Uterus (tissue), 4 donors: ENCODE results near the gene KDM1B. TPM values are rescaled to one million over a fixed set of nuclear protein-coding genes. Genes with fewer than 3 reads are reported as not detected.

ENCODE experiments used
- DNase-seq, 2 donors: peaks; one replicate each; pipeline ENCODE4 v3.0.0-alpha.2; 2019 to 2020
- H3K27ac ChIP-seq, 2 donors: fragments of 200-600 bp; sonication (generic); 1 replicate in 1 of 2; 2 replicates in 1 of 2; pipeline ENCODE4 v1.5.1; 2016 to 2018
- H3K27me3 ChIP-seq, 2 donors: fragments of 200-600 bp; sonication (generic); one replicate each; pipeline ENCODE4 v1.5.1; 2018 to 2019; ENCODE audit warnings: control low read depth in 1 of 2
- H3K36me3 ChIP-seq, 2 donors: fragments of 200-600 bp; sonication (generic); one replicate each; pipeline ENCODE4 v1.5.1; 2019; ENCODE audit warnings: control low read depth in 1 of 2
- H3K4me1 ChIP-seq, 2 donors: fragments of 200-600 bp; sonication (generic); one replicate each; pipeline ENCODE4 v1.5.1; 2018 to 2019; ENCODE audit warnings: control low read depth in 1 of 2
- H3K4me3 ChIP-seq, 2 donors: fragments of 200-600 bp; sonication (generic); 1 replicate in 1 of 2; 2 replicates in 1 of 2; pipeline ENCODE4 v1.5.1; 2018 to 2019; ENCODE audit warnings: mild to moderate bottlenecking in 1 of 2
- H3K9me3 ChIP-seq, 2 donors: fragments of 200-600 bp; sonication (generic); one replicate each; pipeline ENCODE4 v1.5.1; 2019; ENCODE audit warnings: control low read depth in 1 of 2
- CTCF ChIP-seq, 4 experiments: fragments of 200-600 bp in 2 of 4; fragments of 450-650 bp in 2 of 4; sonication (generic) in 2 of 4; IDR thresholded peaks; one replicate each; pipeline ENCODE4 v1.5.1; 2016 to 2019; ENCODE audit warnings: antibody characterized with exemption in 4 of 4, mild to moderate bottlenecking in 2 of 4, moderate library complexity in 1 of 4
- POLR2A ChIP-seq, 2 donors: fragments of 450-650 bp; IDR thresholded peaks; one replicate each; pipeline ENCODE4 v1.6.1; 2016; ENCODE audit warnings: antibody characterized with exemption in 2 of 2, mild to moderate bottlenecking in 1 of 2, moderate library complexity in 1 of 2
- intact Hi-C: fragments of 100-400 bp; cut with DNase I; formaldehyde crosslinking; loops from one replicate; pipeline ENCODE4 v1.15.1; 2023; ENCODE audit warnings: low total_unique reads
- total RNA-seq, 4 donors: library from RNA; depleted of rRNA in 3 of 4; stranded (reverse); fragments of >200 nt in 3 of 4; gene quantifications; one replicate each; pipeline versions ENCODE4 v1.1.0 to v1.2.4, GENCODE V29; 2014 to 2023
- donor health status: DM: yes; HTN: yes; CAD: no.

KDM1B gene
- total RNA-seq, 4 donors from 2014 or later, result 10.6 to 24.7 (median 14.0) TPM

DNA sequence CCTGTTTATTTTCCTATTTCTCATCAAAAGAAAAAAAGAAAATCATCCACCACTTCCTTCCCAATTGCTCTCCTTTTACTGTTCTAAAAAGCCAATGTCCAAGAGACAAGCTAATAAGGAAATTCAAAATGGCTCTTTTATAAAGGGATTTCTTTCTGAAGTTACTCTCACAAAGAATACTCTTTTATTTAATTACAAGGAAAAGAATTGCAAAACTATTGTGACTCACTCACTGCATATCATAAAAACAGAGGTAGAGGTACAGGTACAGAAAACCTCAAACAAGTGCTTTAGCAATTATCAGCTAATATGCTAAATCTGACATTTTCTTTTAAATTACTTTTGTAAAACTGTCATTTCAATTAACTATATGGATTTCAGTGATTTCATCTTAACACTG, 91.0 kb downstream of the KDM1B start:
- no peak overlapping the region for H3K27ac ChIP-seq
- no peaks in the 10 kb centered on the region for H3K4me1 ChIP-seq
- H3K36me3 ChIP-seq, result no peaks in the 10 kb centered on the region
- DNase-seq, result no peak
- no peaks in the 10 kb centered on the region for H3K27me3 ChIP-seq
- H3K4me3 ChIP-seq, result no peak overlapping the region
- TF ChIP-seq CTCF (IDR thresholded peaks at IDR 0.05) (no peak), POLR2A (IDR thresholded peaks at IDR 0.05) (no peak)
- intact Hi-C loops, result no loop called here
- no peaks in the 10 kb centered on the region for H3K9me3 ChIP-seq

GRCh38 chr6:18247002-18247401, 91.8 kb downstream of the KDM1B start:
- Histone ChIP-seq H3K4me1 (no peaks in the 10 kb centered on the region), H3K36me3 (no peaks in the 10 kb centered on the region), H3K27ac (no peak overlapping the region), H3K27me3 (no peaks in the 10 kb centered on the region), H3K9me3 (no peaks in the 10 kb centered on the region), H3K4me3 (no peak overlapping the region)
- intact Hi-C loops, result no loop called here
- no peak for DNase-seq
- TF ChIP-seq CTCF (IDR thresholded peaks at IDR 0.05) (no peak), POLR2A (IDR thresholded peaks at IDR 0.05) (no peak)

DNA sequence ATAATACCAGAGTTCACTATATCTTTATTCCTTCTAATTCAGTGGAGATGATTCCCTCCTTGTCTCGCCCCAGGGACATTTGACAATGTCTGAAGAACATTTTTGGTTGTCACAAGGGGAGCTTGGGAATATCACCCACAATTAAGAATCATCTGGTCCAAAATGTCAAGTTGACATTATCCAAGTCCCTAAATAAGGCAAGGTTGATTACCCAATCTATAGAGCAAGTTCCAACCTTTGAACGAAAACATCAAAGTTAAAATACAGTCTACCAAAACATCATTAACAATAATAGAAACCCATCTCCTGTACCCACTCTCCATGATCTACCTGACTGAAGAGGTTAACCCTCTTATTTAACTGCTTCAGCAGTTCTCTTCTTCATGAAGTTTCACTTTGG, 93.5 kb downstream of the KDM1B start:
- no peaks in the 10 kb centered on the region for H3K36me3 ChIP-seq
- no peaks in the 10 kb centered on the region for H3K9me3 ChIP-seq
- no peak overlapping the region for H3K27ac ChIP-seq
- H3K27me3 ChIP-seq, result no peaks in the 10 kb centered on the region
- no peak for TF ChIP-seq POLR2A (IDR thresholded peaks at IDR 0.05)
- no peak for TF ChIP-seq CTCF (IDR thresholded peaks at IDR 0.05)
- intact Hi-C loops, result no loop called here
- H3K4me1 ChIP-seq, result no peaks in the 10 kb centered on the region
- no peak overlapping the region for H3K4me3 ChIP-seq
- no peak for DNase-seq

DNA sequence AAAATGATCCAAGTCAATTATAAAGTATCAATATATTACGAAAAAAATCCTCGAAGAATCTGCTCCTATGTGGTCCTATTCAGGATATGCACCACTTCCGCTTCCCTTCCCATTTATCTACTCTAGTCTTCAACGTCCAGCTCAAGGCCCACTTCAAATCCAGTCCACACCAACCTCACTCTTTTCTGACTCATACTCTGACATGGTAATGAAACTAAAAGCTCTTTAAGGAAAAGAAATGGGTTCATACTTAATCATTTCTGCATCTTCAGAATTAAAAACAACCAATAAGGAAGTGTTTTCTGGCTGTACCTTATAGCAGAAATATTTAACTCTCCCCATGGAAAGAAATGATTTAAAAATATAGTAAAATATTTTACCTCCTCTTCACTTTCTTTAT, 94.0 kb downstream of the KDM1B start:
- no peak for TF ChIP-seq POLR2A (IDR thresholded peaks at IDR 0.05)
- TF ChIP-seq CTCF (IDR thresholded peaks at IDR 0.05), result no peak
- H3K4me3 ChIP-seq, result no peak overlapping the region
- DNase-seq, result no peak
- H3K4me1 ChIP-seq, result no peaks in the 10 kb centered on the region
- H3K27ac ChIP-seq, result no peak overlapping the region
- no peaks in the 10 kb centered on the region for H3K36me3 ChIP-seq
- H3K9me3 ChIP-seq, result no peaks in the 10 kb centered on the region
- intact Hi-C loops, result no loop called here
- H3K27me3 ChIP-seq, result no peaks in the 10 kb centered on the region

- Histone ChIP-seq H3K36me3 (no peaks in the 10 kb centered on the region), H3K9me3 (no peaks in the 10 kb centered on the region), H3K27me3 (no peaks in the 10 kb centered on the region), H3K4me3 (no peak overlapping the region), H3K27ac (no peak overlapping the region), H3K4me1 (no peaks in the 10 kb centered on the region)
- no peak for DNase-seq
- intact Hi-C loops, result no loop called here
- TF ChIP-seq CTCF (IDR thresholded peaks at IDR 0.05), result no peak
- TF ChIP-seq POLR2A (IDR thresholded peaks at IDR 0.05), result no peak
Measured at GRCh38 chr6:18253635-18254034, 98.4 kb downstream of the KDM1B start.
